Gastrocnemius medialis (tissue), 4 donors: ENCODE data around the gene TAOK3.

Source experiments
- CTCF ChIP-seq, 5 experiments: fragments of 450-650 bp in 3 of 5; fragments of 200-600 bp in 2 of 5; sonication (generic) in 2 of 5; IDR thresholded peaks in 4 of 5; conservative IDR thresholded peaks in 1 of 5; 1 replicate in 4 of 5; 2 replicates in 1 of 5; pipeline ENCODE4 v1.5.1; 2016 to 2019; ENCODE audit warnings: antibody characterized with exemption in 5 of 5, mild to moderate bottlenecking in 3 of 5, moderate library complexity in 3 of 5
- POLR2A ChIP-seq, 2 donors: fragments of 450-650 bp; IDR thresholded peaks; one replicate each; pipeline ENCODE4 v1.6.1; 2017; ENCODE audit warnings: antibody characterized with exemption in 2 of 2, mild to moderate bottlenecking in 2 of 2, moderate library complexity in 2 of 2

- TF ChIP-seq POLR2A (IDR thresholded peaks at IDR 0.05) (no peak), CTCF (IDR thresholded peaks at IDR 0.05 in 4 of 5, conservative IDR thresholded peaks at IDR 0.05 in 1 of 5) (no peak)
These were observed 205.8 kb downstream of the TAOK3 start for GRCh38 chr12:118166946-118167345.
